Esophagus mucosa (tissue), 1 donor: ENCODE measurements around the gene VSIG10L. TPM values are rescaled to one million over a fixed set of nuclear protein-coding genes. Genes with fewer than 3 reads are reported as not detected.

Source experiments
- ATAC-seq: fragments of 200-7000 bp; cut with Tn5 transposase; one replicate; pipeline ENCODE4 v1.9.1; 2020
- total RNA-seq: library from RNA; stranded (reverse); gene quantifications from one replicate; pipeline ENCODE4 v1.2.4, GENCODE V29; 2023
- donor health status: DM: yes; HTN: yes; CAD: no.

Gene VSIG10L
- total RNA-seq, 1 donor from 2014 or later = 103 TPM

DNA sequence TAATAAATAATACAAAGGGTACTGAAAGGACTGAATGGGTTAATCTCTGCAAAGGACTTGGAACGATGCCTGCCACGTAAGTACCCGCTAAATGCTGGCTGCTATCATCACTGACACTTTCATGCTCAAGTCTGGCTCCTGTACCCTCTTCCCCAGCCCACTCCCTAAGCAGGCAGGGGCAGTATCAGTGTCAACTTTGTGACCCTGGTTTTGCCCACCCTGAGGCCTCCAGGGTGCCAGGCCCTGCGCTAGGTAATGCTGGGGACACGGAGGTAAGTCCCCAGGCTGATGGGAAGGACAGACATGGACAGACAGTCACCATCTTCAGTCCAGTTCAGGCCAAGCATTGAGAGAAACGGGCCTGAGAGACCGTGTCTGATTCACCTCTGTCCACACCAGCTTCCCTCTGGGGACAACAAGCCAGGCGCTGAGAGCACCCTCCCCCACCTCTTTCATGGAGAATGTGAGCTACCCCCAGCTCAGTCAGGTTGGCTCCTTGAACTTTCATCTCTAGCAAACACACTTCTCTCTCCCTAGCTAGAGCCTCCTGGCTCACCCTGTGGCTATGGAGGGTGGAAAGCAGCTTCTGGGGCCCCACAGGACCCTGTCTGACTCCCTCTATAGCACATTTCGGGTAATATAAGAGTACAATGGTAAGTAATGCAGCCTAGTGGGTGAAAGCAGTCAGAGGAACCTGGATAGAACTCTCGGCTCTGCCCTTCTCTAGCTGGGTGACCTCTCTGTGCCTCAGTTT is 23.4 kb upstream of the VSIG10L start:
- no peak for ATAC-seq

DNA sequence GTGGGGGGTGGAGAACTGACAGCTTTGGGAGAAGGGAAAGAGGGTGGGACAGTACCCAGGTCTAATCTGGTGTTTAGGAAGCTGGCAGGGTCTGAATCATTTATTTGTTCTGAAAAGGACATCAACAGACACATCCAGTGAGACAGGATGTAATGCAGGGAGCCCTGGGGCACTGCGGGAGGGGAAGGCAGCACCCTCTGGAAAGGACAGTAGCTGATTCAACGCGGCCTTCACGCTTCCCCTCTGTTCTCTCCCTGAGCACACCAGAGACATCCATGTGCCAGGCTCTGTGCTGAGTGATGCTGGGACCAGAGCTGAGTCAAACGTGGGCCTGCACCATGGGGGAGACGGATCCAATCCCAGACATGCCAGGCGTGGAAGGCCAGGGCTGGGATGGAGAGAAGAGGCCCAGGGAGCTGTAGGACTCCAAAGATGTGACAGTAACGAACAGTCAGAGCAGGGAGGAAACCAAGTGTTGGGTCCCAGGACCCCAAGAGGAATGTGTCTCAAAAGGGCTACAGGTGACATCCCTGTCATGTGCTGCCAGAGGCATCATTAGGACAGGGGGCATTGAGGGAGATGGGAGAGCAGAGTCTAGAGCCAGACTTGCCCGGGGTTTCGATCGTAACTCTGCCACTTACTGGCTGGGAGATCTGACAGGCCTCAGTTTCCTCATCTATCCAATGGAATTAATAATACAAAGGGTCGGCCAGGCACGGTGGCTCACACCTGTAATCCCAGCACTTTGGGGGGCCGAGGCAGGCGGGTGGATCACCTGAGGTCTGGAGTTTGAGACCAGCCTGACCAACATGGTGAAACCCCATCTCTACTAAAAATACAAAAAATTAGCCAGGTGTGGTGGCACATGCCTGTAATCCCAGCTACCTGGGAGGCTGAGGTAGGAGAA is 22.5 kb upstream of the VSIG10L start:
- ATAC-seq = peak; percentile 7

DNA sequence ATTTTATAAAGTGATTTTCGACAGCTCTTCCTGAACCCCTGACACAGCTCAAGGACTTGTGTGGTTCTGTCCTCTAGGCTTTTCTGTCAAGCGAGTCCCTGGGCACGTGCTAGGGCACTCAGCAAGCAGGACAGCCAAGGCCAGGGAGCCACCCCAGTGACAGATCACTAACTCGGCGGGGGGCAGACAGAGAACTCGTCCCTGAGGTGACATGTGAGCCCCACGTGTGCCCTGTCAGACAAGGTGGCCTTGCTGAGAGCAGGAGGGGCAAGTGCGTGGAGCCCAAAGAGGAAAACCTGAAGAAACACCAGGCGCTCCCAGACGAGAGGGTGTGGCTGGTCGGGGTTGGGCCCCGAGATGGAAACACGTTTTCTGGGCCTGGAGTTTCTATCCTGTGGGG is 19.3 kb upstream of the VSIG10L start:
- no peak for ATAC-seq

DNA sequence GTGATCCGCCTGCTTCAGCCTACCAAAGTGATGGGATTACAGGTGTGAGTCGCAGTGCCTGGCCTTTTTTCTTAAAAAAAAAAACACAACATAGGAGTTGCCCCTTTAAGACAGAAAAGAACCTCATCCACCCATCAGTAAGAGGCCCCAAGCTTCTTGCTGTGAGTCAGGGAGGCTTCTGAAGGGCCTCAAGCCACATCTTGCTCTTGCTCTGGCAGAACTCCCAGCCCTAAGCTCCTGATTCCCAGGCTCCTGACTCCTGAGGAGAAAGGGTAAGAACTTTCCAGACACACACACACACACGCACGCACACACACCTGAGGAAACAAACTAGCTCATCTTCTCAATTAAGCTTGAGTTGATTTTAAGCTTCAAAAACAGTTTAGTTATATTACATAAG is 17.4 kb upstream of the VSIG10L start:
- ATAC-seq = peak; percentile 77

DNA sequence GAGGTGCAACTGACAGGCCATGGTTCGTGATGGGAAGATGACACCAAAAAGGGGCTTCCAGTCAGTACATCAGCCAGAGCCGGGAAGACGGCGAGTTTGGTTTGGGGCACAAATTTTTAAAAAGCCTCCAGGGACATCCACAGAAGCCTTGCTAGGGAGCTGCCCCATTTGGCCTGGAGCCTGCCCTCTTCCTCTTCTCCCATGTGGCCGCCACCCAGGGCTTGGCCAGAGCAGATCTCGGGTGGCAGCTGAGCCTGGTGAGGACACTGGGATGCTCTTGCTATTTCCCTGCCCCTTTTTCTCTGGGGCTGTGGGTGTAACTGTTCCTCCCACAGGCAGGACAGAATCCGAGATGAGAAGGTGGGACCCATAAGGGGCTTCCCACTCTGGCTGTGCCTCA is 16.0 kb upstream of the VSIG10L start:
- ATAC-seq = no peak

DNA sequence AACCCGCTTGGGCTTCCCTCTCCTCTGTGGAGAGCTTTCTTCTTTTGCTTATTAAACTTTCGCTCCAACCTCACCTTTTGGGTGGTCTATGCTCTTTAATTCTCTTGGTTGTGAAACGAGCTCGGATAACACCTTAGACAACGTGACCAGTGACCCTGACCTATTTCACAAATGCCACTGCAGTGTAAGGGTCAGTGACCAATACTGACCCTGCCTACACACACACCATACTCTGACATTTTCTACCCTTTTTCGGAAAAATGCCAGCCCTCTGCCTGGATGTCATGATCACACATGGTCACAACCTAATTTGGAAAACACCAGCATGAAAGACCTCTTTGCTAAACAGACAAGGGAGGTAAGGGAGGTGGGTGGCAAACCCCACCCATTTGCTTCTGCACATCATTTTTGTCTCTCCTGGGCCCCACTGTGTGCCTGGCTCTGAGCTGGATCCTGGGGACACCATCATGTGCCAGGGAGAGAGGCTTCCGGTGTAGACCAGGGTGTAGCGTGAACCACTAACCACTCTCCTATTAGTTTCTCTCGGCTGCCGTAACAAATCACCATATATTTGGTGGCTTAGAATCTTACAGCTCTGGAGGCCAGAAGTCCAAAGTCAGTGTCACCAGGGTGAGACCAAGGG is 14.3 kb upstream of the VSIG10L start:
- ATAC-seq = no peak

DNA sequence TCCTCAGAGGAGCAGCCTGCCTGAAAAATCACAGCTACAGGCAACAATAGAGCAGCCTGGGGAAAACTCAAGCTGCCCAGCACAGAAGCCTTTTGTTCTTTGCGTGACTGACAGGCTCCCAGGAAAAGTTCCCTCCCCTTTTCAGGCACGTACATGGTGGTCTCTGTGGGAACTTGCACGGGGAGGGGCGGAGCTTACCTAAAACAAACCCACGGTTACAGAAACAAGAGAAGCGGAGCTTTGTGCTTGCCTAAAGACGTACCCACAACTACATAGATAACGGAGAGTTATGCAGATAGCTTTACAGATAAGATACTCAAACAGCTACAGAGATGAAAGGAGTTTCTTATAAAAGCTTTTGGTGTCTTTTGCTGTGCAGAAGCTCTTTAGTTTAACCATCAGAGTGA is 12.8 kb upstream of the VSIG10L start:
- no peak for ATAC-seq

DNA sequence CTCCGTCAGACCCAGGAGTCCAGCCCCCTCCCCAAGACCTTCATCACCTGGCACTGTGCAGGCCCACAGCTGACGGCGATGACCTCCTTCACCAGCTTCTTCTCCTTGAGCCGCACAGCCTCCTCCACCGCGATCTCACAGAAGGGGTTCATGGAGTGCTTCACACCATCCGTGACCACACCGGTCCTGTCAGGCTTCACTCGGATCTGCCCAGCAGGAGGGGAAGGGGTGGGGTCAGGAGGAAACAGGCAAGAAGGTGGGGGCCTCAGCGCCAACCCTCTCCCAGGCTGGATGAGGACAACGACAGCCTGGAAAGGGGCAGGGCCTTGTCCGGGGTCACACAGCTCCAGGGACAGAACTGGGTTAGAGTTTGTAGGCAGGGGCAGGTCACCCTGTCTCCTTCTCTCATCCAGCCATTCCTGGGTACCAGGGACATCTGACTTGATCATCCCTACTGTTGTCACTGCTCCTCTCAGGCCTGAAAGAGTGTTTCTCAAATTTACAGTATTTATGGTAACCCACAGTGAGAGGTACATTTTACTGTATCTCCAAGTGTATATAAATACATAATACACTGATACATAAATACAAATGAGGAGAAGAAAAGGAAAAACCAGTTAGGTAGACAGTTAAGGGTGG is 12.3 kb upstream of the VSIG10L start:
- ATAC-seq = no peak

DNA sequence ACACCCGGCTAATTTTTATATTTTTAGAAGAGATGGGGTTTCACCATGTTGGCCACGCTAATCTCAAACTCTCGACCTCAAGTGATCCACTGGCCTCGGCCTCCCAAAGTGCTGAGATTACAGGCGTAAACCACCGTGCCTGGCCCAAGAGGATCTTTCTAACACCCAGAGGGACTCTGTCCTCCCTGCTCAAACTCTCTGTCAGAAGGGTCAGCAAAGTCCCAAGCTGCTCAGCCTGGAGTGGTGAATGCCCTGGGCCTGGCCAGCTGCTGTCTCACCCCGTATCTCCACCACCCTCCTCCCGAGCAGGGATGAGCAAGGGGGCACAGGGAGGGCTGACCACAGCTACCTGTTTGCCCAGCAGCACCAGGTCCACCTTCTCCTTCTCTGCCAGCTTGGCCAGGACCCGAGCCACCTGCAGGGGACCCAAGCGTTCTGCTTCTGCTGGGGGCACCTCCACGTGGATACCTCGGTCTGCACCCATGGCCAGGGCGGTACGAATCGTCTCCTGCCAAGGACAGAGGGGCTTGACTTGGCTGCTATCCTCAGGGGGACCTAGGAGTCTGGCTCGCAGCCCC is 10.9 kb upstream of the VSIG10L start:
- ATAC-seq = no peak

DNA sequence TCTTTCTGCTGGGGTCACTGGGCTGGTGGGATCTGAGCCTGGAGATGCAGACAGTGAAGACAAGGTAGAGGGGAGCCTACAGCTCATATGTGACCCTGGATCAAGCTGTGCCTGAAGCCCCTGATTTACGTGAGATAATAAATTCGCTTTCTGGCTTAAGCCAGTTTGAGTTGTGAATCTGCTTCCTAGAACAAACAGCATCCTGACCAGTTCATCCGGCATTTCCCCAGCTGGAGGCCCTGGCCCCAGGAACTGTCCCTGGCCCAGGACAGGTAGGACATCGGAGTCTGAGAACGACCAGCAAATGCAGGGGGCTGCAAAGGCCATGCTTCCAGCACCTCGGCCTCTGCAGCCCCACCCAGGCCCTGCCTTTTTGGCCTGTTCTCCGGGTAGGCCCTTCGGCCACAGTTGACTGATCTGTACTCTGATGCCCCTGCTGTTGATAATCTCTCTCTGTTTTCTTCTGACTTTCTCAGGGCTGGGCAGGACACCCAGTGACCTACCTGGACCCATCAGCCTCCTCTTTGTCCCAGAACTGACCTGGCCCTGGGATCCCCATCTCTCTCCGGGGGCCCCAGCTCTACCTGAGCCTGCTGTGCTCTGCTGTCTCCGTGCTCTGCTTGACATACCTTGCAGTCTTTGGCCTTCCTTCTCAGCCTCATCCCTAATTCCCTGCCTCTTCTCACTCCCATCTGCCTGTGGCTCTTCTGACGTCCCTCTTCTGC is 9.5 kb upstream of the VSIG10L start:
- ATAC-seq = no peak

DNA sequence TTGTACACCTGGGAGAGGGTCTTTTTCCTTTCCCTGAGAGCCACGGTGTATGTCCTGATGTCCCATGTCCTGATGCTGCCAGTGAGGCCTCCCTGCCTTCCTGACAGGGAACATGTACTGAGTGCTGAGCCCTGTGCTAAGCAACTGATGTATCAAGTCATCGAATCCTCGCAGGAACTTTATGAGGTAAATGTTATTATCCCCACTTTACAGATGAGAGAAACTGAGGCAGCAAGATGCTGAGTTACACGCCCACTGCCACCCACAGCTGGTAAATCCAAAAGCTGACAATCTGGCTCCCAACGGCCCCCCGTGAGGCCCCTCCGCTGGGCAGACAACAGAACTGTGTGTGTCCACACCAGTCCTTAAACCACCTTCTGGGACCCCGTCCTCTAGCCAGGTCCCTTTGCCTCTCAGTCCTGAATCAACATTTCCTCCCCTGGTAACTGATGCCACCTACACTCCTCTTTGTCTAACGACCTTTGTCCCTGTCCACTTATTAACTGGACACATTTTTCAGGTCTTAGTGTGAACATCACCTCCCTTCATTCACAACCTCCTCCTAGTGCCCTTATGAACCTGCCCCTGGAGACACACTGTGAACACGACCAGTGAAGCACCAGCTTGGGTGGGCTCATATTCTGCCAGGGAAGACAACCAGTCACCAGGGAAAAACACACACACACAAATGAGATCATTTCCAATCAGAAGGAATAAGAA is 5.4 kb upstream of the VSIG10L start:
- no peak for ATAC-seq

DNA sequence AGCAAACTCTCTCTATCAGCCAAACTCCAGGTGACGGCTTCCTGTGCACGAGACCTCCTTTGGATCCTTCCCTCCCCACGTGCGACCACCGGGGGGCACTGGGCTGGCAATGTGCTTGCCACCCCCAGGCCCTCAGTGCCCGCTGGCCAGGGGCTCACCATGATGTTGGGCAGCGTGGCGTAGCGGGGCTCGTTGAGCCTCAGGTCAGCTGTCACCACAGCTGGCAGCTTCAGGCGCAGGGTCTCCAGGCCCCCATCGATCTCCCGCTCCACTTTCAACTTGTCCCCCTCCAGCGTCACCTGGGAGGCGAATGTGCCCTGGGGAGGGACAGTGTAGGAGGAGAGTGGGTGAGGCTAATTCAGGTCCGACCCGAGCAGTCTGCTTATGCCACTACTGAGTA is 4.8 kb upstream of the VSIG10L start:
- ATAC-seq = no peak

DNA sequence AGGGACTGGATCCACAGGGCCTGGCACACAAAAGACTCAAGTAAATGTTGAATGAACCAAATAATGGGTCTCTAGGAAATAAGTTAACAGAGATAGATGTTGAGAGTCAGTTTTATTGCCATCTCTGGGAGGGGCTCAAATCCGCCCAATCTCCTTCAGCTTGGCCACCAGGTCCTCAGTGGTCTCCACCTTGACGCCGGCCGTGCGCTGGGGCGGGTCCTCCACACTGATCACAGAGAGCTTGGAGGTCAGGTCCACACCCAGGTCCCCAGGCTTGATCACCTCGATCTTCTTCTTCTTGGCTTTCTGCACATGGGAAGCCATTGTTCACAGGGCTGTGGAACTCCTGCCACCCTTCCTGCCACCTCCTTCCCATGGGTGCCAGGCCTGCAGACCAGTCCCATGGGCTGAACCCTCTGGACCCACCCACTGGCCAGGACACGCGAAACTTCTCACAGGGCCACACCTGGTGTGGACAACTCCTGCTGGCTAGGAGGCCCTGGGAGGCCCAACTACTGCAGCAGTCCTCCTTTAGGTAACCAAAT is 3.2 kb upstream of the VSIG10L start:
- ATAC-seq = no peak

DNA sequence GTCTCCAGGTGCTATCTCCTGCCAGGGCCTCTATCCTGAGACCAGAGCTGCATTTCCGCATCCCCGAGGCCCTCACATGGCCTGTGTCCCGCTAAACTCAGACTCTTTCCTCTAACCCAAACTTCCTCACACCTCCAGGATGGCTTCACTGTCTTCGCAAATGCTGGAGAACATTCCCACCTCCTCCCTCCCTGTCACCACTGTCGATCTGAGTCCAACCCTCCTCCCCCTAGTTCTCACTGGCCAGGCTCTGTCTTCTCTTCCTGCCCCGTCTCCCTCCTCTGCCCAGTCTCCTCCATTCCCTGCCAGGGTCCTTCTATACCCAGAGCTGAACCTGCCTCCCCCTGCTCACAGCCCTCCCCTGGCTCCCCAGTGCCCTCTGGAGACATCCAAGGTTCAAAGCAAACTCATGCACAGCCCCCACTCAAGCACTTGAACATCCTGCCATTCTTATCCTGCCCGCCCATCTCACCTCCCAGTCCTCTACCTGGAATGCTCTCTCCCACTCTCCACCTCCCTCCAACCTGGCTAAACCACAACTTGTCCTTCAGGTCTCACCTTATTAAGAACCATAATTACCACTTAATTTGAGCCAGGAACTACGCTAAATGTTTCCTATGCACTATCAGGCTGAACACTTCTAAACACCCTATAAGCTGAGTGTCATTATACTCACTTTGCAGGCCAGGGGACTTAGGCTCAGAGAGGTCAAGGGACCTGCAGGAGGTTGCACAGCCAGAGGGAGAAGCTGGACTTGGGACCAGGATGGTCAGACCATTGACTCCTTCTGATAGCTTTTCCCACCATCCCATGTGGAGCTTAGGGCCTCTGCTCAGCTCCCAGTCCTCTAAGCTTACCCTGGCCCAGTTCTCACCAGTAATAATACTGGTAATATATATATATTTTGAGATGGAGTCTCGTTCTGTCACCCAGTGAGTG is 961 bp upstream of the VSIG10L start:
- ATAC-seq = no peak

DNA sequence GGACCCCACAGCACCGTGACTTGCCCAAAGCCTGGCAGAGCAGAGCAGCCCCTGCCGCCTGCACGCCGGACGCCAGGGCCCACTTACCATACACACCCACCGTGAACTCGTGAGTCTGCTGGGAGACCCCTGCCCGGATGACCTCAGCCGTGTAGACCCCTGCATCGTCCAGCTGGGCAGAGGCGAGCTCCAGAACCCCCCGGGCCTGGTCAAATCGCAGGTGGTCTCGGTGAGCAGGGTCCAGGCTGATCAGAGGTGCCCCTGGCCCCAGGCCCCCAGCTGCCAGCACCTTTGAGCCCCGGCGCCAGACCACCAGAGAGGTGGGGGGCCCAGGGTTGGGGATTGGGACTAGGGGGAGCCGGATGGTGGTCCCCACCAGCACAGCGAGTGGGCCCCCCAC is 873 bp downstream of the VSIG10L start:
- ATAC-seq = no peak

DNA sequence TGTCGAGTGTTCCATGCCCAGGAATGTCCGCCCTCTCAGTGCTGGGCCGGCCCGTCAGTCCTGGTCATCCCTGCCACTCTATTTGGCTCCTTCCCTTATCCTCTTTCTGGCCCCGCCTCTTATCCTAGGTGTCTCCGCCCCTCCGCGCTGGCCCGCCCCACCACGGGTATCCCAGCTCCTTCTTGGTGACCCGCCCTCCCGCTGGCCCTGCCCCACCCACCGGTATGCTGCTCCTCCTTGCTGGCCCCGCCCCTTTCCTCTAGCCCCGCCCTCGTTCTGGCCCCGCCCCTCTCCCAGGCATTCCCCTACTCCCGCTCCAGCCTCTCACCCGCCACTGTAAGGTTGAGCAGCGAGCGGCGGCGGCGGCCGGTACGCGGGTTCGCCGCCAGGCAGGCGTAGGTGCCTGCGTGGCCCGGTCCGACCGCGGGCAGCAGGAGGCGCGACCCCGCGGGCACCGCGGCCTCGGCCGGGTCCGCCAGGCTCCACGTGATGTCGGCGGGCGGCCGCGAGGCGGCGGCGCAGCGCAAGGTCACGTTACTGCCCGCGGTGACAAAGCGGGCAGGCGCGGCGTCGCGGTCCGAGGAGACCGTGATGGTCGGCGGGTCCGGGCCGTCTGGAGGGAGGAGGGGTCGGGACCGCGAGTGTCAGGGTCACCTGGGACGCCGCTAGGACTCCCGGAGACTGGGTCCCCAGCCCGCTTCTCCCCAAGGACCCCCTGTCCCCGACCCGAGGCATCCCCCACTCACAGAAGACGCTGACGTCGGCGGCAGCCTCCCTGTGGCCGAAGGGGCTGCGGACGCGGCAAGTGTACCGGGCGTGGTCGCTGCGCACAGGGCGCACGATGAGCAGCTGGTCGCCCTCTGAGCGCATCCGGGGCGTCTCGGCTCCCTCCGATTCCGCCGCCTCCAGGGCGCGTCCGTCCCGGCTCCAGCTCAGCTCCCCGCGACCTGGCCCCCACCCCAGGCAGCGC is 2.0 kb downstream of the VSIG10L start:
- peak; percentile 93 for ATAC-seq

DNA sequence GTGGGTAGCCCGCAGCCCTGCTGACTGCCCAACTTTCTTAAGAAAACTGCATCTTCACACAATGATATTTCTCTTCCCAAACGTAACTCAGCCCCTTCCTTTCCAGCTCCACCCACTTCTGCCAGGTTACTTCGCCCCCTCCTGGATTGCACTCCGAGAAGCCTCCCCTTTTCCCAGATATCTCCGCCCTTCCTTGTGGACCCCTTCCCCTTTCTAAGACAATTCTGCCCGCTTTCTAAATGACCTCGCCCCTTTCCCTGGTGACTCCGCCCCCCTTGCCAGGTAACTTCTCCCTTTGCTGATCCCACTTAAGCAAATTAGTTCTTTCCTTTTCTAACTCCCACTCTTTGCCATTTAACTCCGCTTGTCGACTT is 2.6 kb downstream of the VSIG10L start:
- ATAC-seq = no peak

DNA sequence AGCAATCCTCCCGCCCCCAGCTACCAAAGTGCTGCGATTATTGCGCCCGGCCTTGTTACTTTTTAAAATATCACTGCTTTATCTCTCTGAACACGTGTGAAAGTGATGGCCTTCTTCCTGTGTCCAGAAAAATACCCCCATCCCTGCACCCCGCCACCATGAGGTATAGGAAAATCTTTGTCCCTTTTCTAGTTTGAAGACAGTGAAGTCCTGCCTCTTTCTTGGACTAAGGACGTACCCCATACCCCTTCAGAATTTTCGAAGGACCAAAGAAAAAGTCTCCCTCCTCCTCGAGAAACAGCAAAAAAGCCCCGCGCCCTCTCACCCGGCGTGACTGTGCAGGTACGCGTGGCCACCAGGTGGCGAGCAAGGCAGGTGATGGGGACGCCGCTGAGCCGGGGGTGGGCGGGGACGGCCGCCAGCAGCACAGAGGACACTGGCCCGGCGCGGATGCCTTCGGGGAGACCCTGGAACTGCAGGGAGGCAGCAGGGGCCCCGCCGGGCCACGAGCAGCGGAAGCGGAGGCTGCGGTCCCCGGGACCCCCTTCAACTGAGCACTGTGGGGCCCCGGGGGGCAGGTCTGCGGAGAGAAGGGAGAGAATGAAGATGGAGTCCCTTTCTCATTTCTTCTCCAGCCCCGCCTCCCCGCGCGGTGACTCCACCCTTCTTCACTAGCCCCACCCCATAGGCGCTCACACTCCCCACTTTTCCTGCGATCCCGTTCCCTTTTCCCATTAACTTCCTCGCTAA is 3.2 kb downstream of the VSIG10L start:
- peak; percentile 61 for ATAC-seq
